Stimulated activated naive CD8-positive, alpha-beta T cell treated with anti-CD3 and anti-CD28 coated beads, Interleukin-15, amount 100 ng/mL, for 72 hours (primary cell): ENCODE data around the gene ANGPTL7.
A peak's percentile ranks its signal among the peaks of the same experiment; 100 is the strongest.

Experiments
- ATAC-seq: fragments of 150-1000 bp; cut with Tn5 transposase; 2 replicates; pipeline ENCODE4 v1.10.0; 2021; ENCODE audit warnings: mild to moderate bottlenecking, moderate library complexity
- DNase-seq, 2 donors: peaks; one replicate each; pipeline ENCODE4 v3.0.0; 2021 to 2022
- H3K27ac Mint-ChIP-seq, 2 donors: one replicate each; pipeline ENCODE4 v1.8.0; 2022; ENCODE audit warnings: mild to moderate bottlenecking in 2 of 2, mixed read lengths in 2 of 2, moderate library complexity in 2 of 2
- H3K27me3 Mint-ChIP-seq: one replicate; pipeline ENCODE4 v1.8.0; 2022; ENCODE audit warnings: mixed read lengths
- H3K4me1 Mint-ChIP-seq: one replicate; pipeline ENCODE4 v1.8.0; 2022; ENCODE audit warnings: mild to moderate bottlenecking, mixed read lengths
- H3K4me3 Mint-ChIP-seq, 2 donors: one replicate each; pipeline ENCODE4 v1.8.0; 2022; ENCODE audit warnings: mild to moderate bottlenecking in 2 of 2, mixed read lengths in 2 of 2, moderate library complexity in 1 of 2
- H3K9me3 Mint-ChIP-seq, 2 donors: one replicate each; pipeline ENCODE4 v1.8.0; 2022; ENCODE audit warnings: mixed read lengths in 2 of 2

The ANGPTL7 gene

GRCh38 chr1:11188858-11189451, at the start of gene ANGPTL7:
TSS of gene ANGPTL7 (plus strand) at chr1:11189355. CDS start at chr1:11189580, 225 bp downstream.
- Mint-ChIP-seq H3K27me3 (no peaks in the 10 kb centered on the region), H3K27ac (peak within 1 kb of the TSS in 1 of 2 donors; percentile 52), H3K4me1 (no peaks in the 10 kb centered on the region), H3K4me3 (no peak within 1 kb of the TSS), H3K9me3 (no peaks in the 10 kb centered on the region)
- ATAC-seq (no peak), DNase-seq (no peak)

GRCh38 chr1:11142618-11143391, 46.4 kb upstream of the ANGPTL7 start:
- ATAC-seq (no peak), DNase-seq (no peak)
- Mint-ChIP-seq H3K9me3 (no peaks in the 10 kb centered on the region), H3K4me1 (peaks cover 20% of the 10 kb centered on the region), H3K27me3 (no peaks in the 10 kb centered on the region), H3K27ac (peak overlapping the region; percentile 20 to 36), H3K4me3 (no peak overlapping the region)

- ATAC-seq (no peak), DNase-seq (no peak)
- H3K4me1 Mint-ChIP-seq: peaks cover 20% of the 10 kb centered on the region
- H3K9me3 Mint-ChIP-seq: no peaks in the 10 kb centered on the region
- no peaks in the 10 kb centered on the region for H3K27me3 Mint-ChIP-seq
- no peak overlapping the region for H3K4me3 Mint-ChIP-seq
- peak overlapping the region; percentile 20 to 94 for H3K27ac Mint-ChIP-seq
These were observed 45.8 kb upstream of the ANGPTL7 start for GRCh38 chr1:11143401-11143800.

- peaks cover 20% of the 10 kb centered on the region for H3K4me1 Mint-ChIP-seq
- H3K27ac Mint-ChIP-seq: peak overlapping the region; percentile 57 to 94
- no peak for ATAC-seq
These were observed 45.2 kb upstream of the ANGPTL7 start for GRCh38 chr1:11143907-11144306.

GRCh38 chr1:11144570-11145256, 44.4 kb upstream of the ANGPTL7 start:
- Mint-ChIP-seq H3K4me3 (no peak overlapping the region), H3K4me1 (peaks cover 20% of the 10 kb centered on the region), H3K27me3 (no peaks in the 10 kb centered on the region), H3K27ac (peak overlapping the region in 1 of 2 donors; percentile 52), H3K9me3 (no peaks in the 10 kb centered on the region)
- no peak for DNase-seq
- ATAC-seq: no peak

More at GRCh38 chr1:11143907-11144306, 45.2 kb upstream of the ANGPTL7 start:
- H3K9me3 Mint-ChIP-seq: no peaks in the 10 kb centered on the region
- H3K4me3 Mint-ChIP-seq: peak overlapping the region; percentile 17 to 47
- no peak for DNase-seq
- no peaks in the 10 kb centered on the region for H3K27me3 Mint-ChIP-seq

- ATAC-seq (no peak), DNase-seq (no peak)
- Mint-ChIP-seq H3K4me1 (peaks cover 20% of the 10 kb centered on the region), H3K9me3 (no peaks in the 10 kb centered on the region), H3K4me3 (no peak overlapping the region), H3K27me3 (no peaks in the 10 kb centered on the region), H3K27ac (no peak overlapping the region)
These were observed 43.4 kb upstream of the ANGPTL7 start for GRCh38 chr1:11145741-11146140.

- no peak for ATAC-seq
- Mint-ChIP-seq H3K27me3 (no peaks in the 10 kb centered on the region), H3K9me3 (no peaks in the 10 kb centered on the region), H3K27ac (no peak overlapping the region), H3K4me1 (peaks cover 20% of the 10 kb centered on the region), H3K4me3 (no peak overlapping the region)
- DNase-seq: no peak
These were observed 41.9 kb upstream of the ANGPTL7 start for GRCh38 chr1:11147197-11147770.

- no peaks in the 10 kb centered on the region for H3K4me1 Mint-ChIP-seq
- DNase-seq (no peak), ATAC-seq (no peak)
- peak overlapping the region in 1 of 2 donors; percentile 46 for H3K27ac Mint-ChIP-seq
- H3K27me3 Mint-ChIP-seq: no peaks in the 10 kb centered on the region
- no peak overlapping the region for H3K4me3 Mint-ChIP-seq
- no peaks in the 10 kb centered on the region for H3K9me3 Mint-ChIP-seq
These were observed 38.8 kb upstream of the ANGPTL7 start for GRCh38 chr1:11150326-11150725.

GRCh38 chr1:11151114-11151513, 38.0 kb upstream of the ANGPTL7 start:
- ATAC-seq (no peak), DNase-seq (no peak)
- H3K4me1 Mint-ChIP-seq: no peaks in the 10 kb centered on the region
- no peak overlapping the region for H3K27ac Mint-ChIP-seq
- no peaks in the 10 kb centered on the region for H3K9me3 Mint-ChIP-seq
- H3K4me3 Mint-ChIP-seq: no peak overlapping the region
- H3K27me3 Mint-ChIP-seq: no peaks in the 10 kb centered on the region

- no peaks in the 10 kb centered on the region for H3K9me3 Mint-ChIP-seq
- peaks cover 6% of the 10 kb centered on the region for H3K4me1 Mint-ChIP-seq
- DNase-seq (no peak), ATAC-seq (no peak)
- peak overlapping the region in 1 of 2 donors; percentile 4 for H3K27ac Mint-ChIP-seq
- H3K27me3 Mint-ChIP-seq: no peaks in the 10 kb centered on the region
- no peak overlapping the region for H3K4me3 Mint-ChIP-seq
These were observed 37.1 kb upstream of the ANGPTL7 start for GRCh38 chr1:11151826-11152612.

- Mint-ChIP-seq H3K9me3 (no peaks in the 10 kb centered on the region), H3K4me1 (peaks cover 12% of the 10 kb centered on the region), H3K27ac (no peak overlapping the region), H3K27me3 (no peaks in the 10 kb centered on the region), H3K4me3 (no peak overlapping the region)
- no peak for ATAC-seq
- no peak for DNase-seq
These were observed 36.4 kb upstream of the ANGPTL7 start for GRCh38 chr1:11152755-11153154.

GRCh38 chr1:11153184-11153583, 36.0 kb upstream of the ANGPTL7 start:
- no peaks in the 10 kb centered on the region for H3K9me3 Mint-ChIP-seq
- ATAC-seq: no peak
- H3K27ac Mint-ChIP-seq: no peak overlapping the region

GRCh38 chr1:11156441-11156840, 32.7 kb upstream of the ANGPTL7 start:
- Mint-ChIP-seq H3K27ac (no peak overlapping the region), H3K4me3 (no peak overlapping the region), H3K27me3 (no peaks in the 10 kb centered on the region), H3K4me1 (peaks cover 19% of the 10 kb centered on the region), H3K9me3 (no peaks in the 10 kb centered on the region)
- DNase-seq (no peak), ATAC-seq (no peak)

More at GRCh38 chr1:11153184-11153583, 36.0 kb upstream of the ANGPTL7 start:
- DNase-seq: no peak
- Mint-ChIP-seq H3K4me1 (peaks cover 16% of the 10 kb centered on the region), H3K27me3 (no peaks in the 10 kb centered on the region), H3K4me3 (no peak overlapping the region)

GRCh38 chr1:11156963-11157362, 32.2 kb upstream of the ANGPTL7 start:
- H3K4me3 Mint-ChIP-seq: no peak overlapping the region
- no peaks in the 10 kb centered on the region for H3K9me3 Mint-ChIP-seq
- no peak for ATAC-seq
- H3K4me1 Mint-ChIP-seq: peaks cover 19% of the 10 kb centered on the region
- H3K27me3 Mint-ChIP-seq: no peaks in the 10 kb centered on the region
- peak overlapping the region; percentile 28 to 67 for H3K27ac Mint-ChIP-seq
- no peak for DNase-seq

GRCh38 chr1:11157394-11157793, 31.8 kb upstream of the ANGPTL7 start:
- H3K27me3 Mint-ChIP-seq: no peaks in the 10 kb centered on the region
- no peak overlapping the region for H3K4me3 Mint-ChIP-seq
- peaks cover 19% of the 10 kb centered on the region for H3K4me1 Mint-ChIP-seq
- ATAC-seq (no peak), DNase-seq (no peak)
- no peaks in the 10 kb centered on the region for H3K9me3 Mint-ChIP-seq
- peak overlapping the region in 1 of 2 donors; percentile 67 for H3K27ac Mint-ChIP-seq
